Adrenal gland (tissue), 5 donors: ENCODE results near the gene ETFA.
"Not testable (repeated sequence)": the region's sequence is repeated elsewhere in the genome, so short reads cannot be mapped to it uniquely, and the experiment has no call there.

Experiments
- POLR2A ChIP-seq, 2 donors: fragments of 450-650 bp; IDR thresholded peaks; one replicate each; pipeline ENCODE4 v1.6.1; 2017; ENCODE audit warnings: antibody characterized with exemption in 2 of 2, mild to moderate bottlenecking in 2 of 2, moderate library complexity in 1 of 2
- TF ChIP-seq, protein P1 (sequence below), 6 experiments: fragments of 450-650 bp in 4 of 6; fragments of 200-600 bp in 2 of 6; sonication (generic) in 1 of 6; IDR thresholded peaks; 1 replicate in 5 of 6; 2 replicates in 1 of 6; pipeline versions ENCODE4 v1.5.1 to v1.8.0; 2016 to 2021; ENCODE audit warnings: antibody characterized with exemption in 6 of 6, mild to moderate bottlenecking in 2 of 6, moderate library complexity in 1 of 6
- donor health status: DM: no; HTN: no; CAD: no.

DNA sequence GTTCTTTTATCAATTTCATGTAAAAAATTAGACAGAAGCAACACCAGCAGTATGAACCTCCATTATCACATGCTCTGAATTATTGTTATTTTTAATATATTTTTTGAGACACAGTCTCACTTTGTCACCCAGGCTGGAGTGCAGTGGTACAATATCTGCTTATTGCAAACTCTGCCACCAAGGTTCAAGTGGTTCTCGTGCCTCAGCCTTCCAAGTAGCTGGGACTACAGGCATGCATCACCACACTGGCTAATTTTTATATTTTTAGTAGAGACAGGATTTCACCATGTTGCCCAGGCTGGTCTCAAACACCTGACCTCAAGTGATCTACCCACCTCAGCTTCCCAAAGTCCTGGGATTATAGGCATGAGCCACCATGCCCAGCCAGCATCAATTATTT, 16.8 kb downstream of the ETFA start:
- TF ChIP-seq, protein P1, sequence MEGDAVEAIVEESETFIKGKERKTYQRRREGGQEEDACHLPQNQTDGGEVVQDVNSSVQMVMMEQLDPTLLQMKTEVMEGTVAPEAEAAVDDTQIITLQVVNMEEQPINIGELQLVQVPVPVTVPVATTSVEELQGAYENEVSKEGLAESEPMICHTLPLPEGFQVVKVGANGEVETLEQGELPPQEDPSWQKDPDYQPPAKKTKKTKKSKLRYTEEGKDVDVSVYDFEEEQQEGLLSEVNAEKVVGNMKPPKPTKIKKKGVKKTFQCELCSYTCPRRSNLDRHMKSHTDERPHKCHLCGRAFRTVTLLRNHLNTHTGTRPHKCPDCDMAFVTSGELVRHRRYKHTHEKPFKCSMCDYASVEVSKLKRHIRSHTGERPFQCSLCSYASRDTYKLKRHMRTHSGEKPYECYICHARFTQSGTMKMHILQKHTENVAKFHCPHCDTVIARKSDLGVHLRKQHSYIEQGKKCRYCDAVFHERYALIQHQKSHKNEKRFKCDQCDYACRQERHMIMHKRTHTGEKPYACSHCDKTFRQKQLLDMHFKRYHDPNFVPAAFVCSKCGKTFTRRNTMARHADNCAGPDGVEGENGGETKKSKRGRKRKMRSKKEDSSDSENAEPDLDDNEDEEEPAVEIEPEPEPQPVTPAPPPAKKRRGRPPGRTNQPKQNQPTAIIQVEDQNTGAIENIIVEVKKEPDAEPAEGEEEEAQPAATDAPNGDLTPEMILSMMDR (IDR thresholded peaks at IDR 0.05): not testable (repeated sequence)
- not testable (repeated sequence) for TF ChIP-seq POLR2A (IDR thresholded peaks at IDR 0.05)
